Measurements from ENCODE around the gene MTNR1B.

MTNR1B gene

GRCh38 chr11:92978271-92979111 is 9.0 kb downstream of the MTNR1B start:
- DNase-seq (ENCODE audit: low spot score) = no peak

- no peak for DNase-seq (ENCODE audit: low spot score)
Observed at GRCh38 chr11:92979176-92979575, 9.7 kb downstream of the MTNR1B start.

GRCh38 chr11:92980312-92980711 is 10.9 kb downstream of the MTNR1B start:
- DNase-seq (ENCODE audit: low spot score) = no peak

- no peak for DNase-seq (ENCODE audit: low spot score)
Observed at GRCh38 chr11:92981508-92982043, 12.1 kb downstream of the MTNR1B start.

GRCh38 chr11:92986585-92986984 is 17.1 kb downstream of the MTNR1B start:
- no peak for DNase-seq (ENCODE audit: low spot score)

- no peak for DNase-seq (ENCODE audit: low spot score)
Observed at GRCh38 chr11:92993004-92993403, 23.6 kb downstream of the MTNR1B start.

- DNase-seq (ENCODE audit: low spot score) = no peak
Observed at GRCh38 chr11:93000511-93001476, 31.3 kb downstream of the MTNR1B start.

- no peak for DNase-seq (ENCODE audit: low spot score)
Observed at GRCh38 chr11:93001806-93002205, 32.4 kb downstream of the MTNR1B start.

GRCh38 chr11:93002380-93002779 is 32.9 kb downstream of the MTNR1B start:
- no peak for DNase-seq (ENCODE audit: low spot score)

GRCh38 chr11:93005239-93005638 is 35.8 kb downstream of the MTNR1B start:
- no peak for DNase-seq (ENCODE audit: low spot score)

- DNase-seq (ENCODE audit: low spot score) = no peak
Observed at GRCh38 chr11:93013646-93014045, 44.2 kb downstream of the MTNR1B start.

- DNase-seq (ENCODE audit: low spot score) = no peak
Observed at GRCh38 chr11:93016595-93016994, 47.1 kb downstream of the MTNR1B start.

- DNase-seq (ENCODE audit: low spot score) = no peak
Observed at GRCh38 chr11:93017821-93018690, 48.6 kb downstream of the MTNR1B start.

- no peak for DNase-seq (ENCODE audit: low spot score)
Observed at GRCh38 chr11:93020248-93021046, 51.0 kb downstream of the MTNR1B start.

- DNase-seq (ENCODE audit: low spot score) = no peak
Observed at GRCh38 chr11:93024369-93024768, 54.9 kb downstream of the MTNR1B start.

- no peak for DNase-seq (ENCODE audit: low spot score)
Observed at GRCh38 chr11:93025558-93026255, 56.3 kb downstream of the MTNR1B start.

GRCh38 chr11:93028960-93029522 is 59.6 kb downstream of the MTNR1B start:
- no peak for DNase-seq (ENCODE audit: low spot score)

- DNase-seq (ENCODE audit: low spot score) = no peak
Observed at GRCh38 chr11:93031386-93031785, 61.9 kb downstream of the MTNR1B start.

Measured in NAMALWA (cell line).